Measurements from ENCODE around the gene MIF. TPM values are rescaled to one million over a fixed set of nuclear protein-coding genes. Genes with fewer than 3 reads are reported as not detected.
A peak's percentile ranks its signal among the peaks of the same experiment; 100 is the strongest.

MIF gene
- total and polyA plus RNA-seq, 4 experiments from 2014 or later: 208 to 1,346 (median 686) TPM

- peaks cover 9 to 22% (median 14%) of the 10 kb centered on the region in 4 donors for H3K4me1 Mint-ChIP-seq
- H3K4me3 Mint-ChIP-seq: no peak overlapping the region
- intact Hi-C loops (cut with micrococcal nuclease): no loop called here
- no peaks in the 10 kb centered on the region for H3K36me3 ChIP-seq (ENCODE audit: insufficient read depth, low read length)
- peaks cover 0 to 1% of the 10 kb centered on the region in 2 donors for H3K27me3 Mint-ChIP-seq
- H3K9me3 ChIP-seq (ENCODE audit: control insufficient read depth in 1 of 2, low read length in 2 of 2): no peaks in the 10 kb centered on the region
- POLR2A ChIA-PET (ENCODE audit: partially characterized antibody): interaction anchor here (4.1 kb wide), 1 partner anchor 15 kb away, joined by 29 read pairs; the partner anchor contains the start of gene MIF
- H3K4me3 ChIP-seq (ENCODE audit: low read length in 2 of 2): no peak overlapping the region
- no peaks in the 10 kb centered on the region for H3K27me3 ChIP-seq (ENCODE audit: insufficient read depth, low read length)
- no peaks in the 10 kb centered on the region for H3K36me3 Mint-ChIP-seq
- CTCF ChIA-PET (ENCODE audit: partially characterized antibody): interaction anchor here (1.2 to 6.0 kb wide), 2 partner anchors 16 to 59 kb away, joined by 3 to 56 read pairs; partner anchors contain the start of gene MIF
- no peak for DNase-seq
- peaks cover 7% of the 10 kb centered on the region for H3K4me1 ChIP-seq (ENCODE audit: insufficient read depth, low read length)
- H3K27ac ChIP-seq (ENCODE audit: low read depth, low read length): no peak overlapping the region
- H3K27ac Mint-ChIP-seq: no peak overlapping the region
- H3K9me3 Mint-ChIP-seq: no peaks in the 10 kb centered on the region
Measured at GRCh38 chr22:23909296-23909898, 15.2 kb downstream of the MIF start.

- H3K4me3 Mint-ChIP-seq: no peak overlapping the region
- H3K27me3 Mint-ChIP-seq: peaks cover 0 to 1% of the 10 kb centered on the region in 2 donors
- CTCF ChIA-PET (ENCODE audit: partially characterized antibody): interaction anchor here (0.9 to 6.0 kb wide), 3 partner anchors 11 to 61 kb away, joined by 3 to 56 read pairs (median 3); partner anchors contain the start of gene MIF
Measured at GRCh38 chr22:23910496-23911190, 16.5 kb downstream of the MIF start.

GRCh38 chr22:23911318-23911980 is 17.3 kb downstream of the MIF start:
- peak overlapping the region in 1 of 8 donors; percentile 59 for H3K4me3 Mint-ChIP-seq
- CTCF ChIA-PET (ENCODE audit: partially characterized antibody): interaction anchor here (0.9 to 6.0 kb wide), 2 partner anchors 10 to 18 kb away, joined by 3 to 56 read pairs; partner anchors contain the start of gene MIF
- no peaks in the 10 kb centered on the region for H3K36me3 ChIP-seq (ENCODE audit: insufficient read depth, low read length)

More at GRCh38 chr22:23910496-23911190, 16.5 kb downstream of the MIF start:
- POLR2A ChIA-PET (ENCODE audit: partially characterized antibody): interaction anchor here (1.8 to 4.1 kb wide), 2 partner anchors 17 to 53 kb away, joined by 5 to 29 read pairs; partner anchors contain the start of genes MIF and SLC2A11
- no peak for DNase-seq
- H3K36me3 Mint-ChIP-seq: no peaks in the 10 kb centered on the region
- Histone ChIP-seq H3K4me3 (ENCODE audit: low read length in 2 of 2) (no peak overlapping the region), H3K36me3 (ENCODE audit: insufficient read depth, low read length) (no peaks in the 10 kb centered on the region), H3K9me3 (ENCODE audit: control insufficient read depth in 1 of 2, low read length in 2 of 2) (no peaks in the 10 kb centered on the region), H3K27me3 (ENCODE audit: insufficient read depth, low read length) (no peaks in the 10 kb centered on the region), H3K27ac (ENCODE audit: low read depth, low read length) (no peak overlapping the region), H3K4me1 (ENCODE audit: insufficient read depth, low read length) (peaks cover 7% of the 10 kb centered on the region)
- intact Hi-C loops (cut with micrococcal nuclease): loop anchor here (10.0 kb wide), 2 partner anchors 64 to 244 kb away; partner anchors contain the start of gene DDT
- H3K27ac Mint-ChIP-seq: no peak overlapping the region
- H3K9me3 Mint-ChIP-seq: no peaks in the 10 kb centered on the region
- peaks cover 9 to 25% (median 15%) of the 10 kb centered on the region in 4 donors for H3K4me1 Mint-ChIP-seq

DNA sequence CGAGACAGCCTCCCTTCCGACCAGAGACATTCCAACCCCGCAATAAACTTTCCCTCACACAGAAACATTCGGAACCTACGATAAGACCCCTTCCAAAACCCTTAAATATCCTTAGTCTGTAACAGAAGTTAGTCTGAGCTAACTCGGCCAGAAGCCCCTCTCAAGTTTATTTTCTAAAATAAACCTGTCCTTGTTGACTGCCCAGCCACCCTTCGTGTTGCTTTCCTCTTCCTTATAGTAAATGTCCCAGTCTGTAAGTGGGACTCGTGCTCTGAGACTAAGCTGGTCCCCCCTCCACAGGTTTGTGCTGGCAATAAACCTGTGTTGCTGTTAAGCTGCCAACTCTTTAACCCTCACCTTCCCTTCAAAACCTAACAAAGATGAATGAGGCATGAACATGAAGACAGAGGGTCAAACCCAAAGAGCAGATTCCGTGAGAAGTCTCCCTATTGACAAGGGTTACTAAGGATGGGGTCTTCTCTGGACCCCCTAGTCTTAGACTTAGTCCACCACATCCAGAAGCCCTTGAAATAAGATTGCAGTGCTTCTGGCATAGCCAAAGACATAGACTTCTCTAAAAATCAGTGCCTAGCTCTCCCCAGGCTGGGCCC is 18.2 kb downstream of the MIF start:
- Mint-ChIP-seq H3K9me3 (no peaks in the 10 kb centered on the region), H3K27me3 (peaks cover 0 to 1% of the 10 kb centered on the region in 2 donors), H3K27ac (peak overlapping the region in 3 of 7 donors; percentile 5 to 61 (median 29)), H3K36me3 (no peaks in the 10 kb centered on the region), H3K4me3 (peak overlapping the region in 3 of 8 donors; percentile 27 to 33 (median 30)), H3K4me1 (peaks cover 9 to 25% (median 15%) of the 10 kb centered on the region in 4 donors)
- Histone ChIP-seq H3K4me1 (ENCODE audit: insufficient read depth, low read length) (peaks cover 7% of the 10 kb centered on the region), H3K4me3 (ENCODE audit: low read length in 2 of 2) (no peak overlapping the region), H3K9me3 (ENCODE audit: control insufficient read depth in 1 of 2, low read length in 2 of 2) (no peaks in the 10 kb centered on the region), H3K27ac (ENCODE audit: low read depth, low read length) (no peak overlapping the region), H3K36me3 (ENCODE audit: insufficient read depth, low read length) (no peaks in the 10 kb centered on the region), H3K27me3 (ENCODE audit: insufficient read depth, low read length) (no peaks in the 10 kb centered on the region)
- intact Hi-C loops (cut with micrococcal nuclease): loop anchor here (10.0 kb wide), 2 partner anchors 62 to 242 kb away; partner anchors contain the start of gene DDT
- DNase-seq: no peak
- ChIA-PET POLR2A (ENCODE audit: partially characterized antibody) (interaction anchor here (0.9 to 3.3 kb wide), 3 partner anchors 9 to 18 kb away, joined by 3 to 70 read pairs (median 8); partner anchors contain the start of gene MIF), CTCF (ENCODE audit: partially characterized antibody) (interaction anchor here (6.0 kb wide), 1 partner anchor 19 kb away, joined by 56 read pairs; the partner anchor contains the start of gene MIF)

More at GRCh38 chr22:23911318-23911980, 17.3 kb downstream of the MIF start:
- peaks cover 9 to 25% (median 15%) of the 10 kb centered on the region in 4 donors for H3K4me1 Mint-ChIP-seq
- H3K9me3 Mint-ChIP-seq: no peaks in the 10 kb centered on the region
- H3K27ac Mint-ChIP-seq: peak overlapping the region in 1 of 7 donors; percentile 81
- H3K9me3 ChIP-seq (ENCODE audit: control insufficient read depth in 1 of 2, low read length in 2 of 2): no peaks in the 10 kb centered on the region
- POLR2A ChIA-PET (ENCODE audit: partially characterized antibody): interaction anchor here (1.8 to 4.1 kb wide), 2 partner anchors 17 to 54 kb away, joined by 5 to 29 read pairs; partner anchors contain the start of genes MIF and SLC2A11
- intact Hi-C loops (cut with micrococcal nuclease): loop anchor here (10.0 kb wide), 2 partner anchors 63 to 243 kb away; partner anchors contain the start of gene DDT
- H3K27ac ChIP-seq (ENCODE audit: low read depth, low read length): no peak overlapping the region
- peaks cover 0 to 1% of the 10 kb centered on the region in 2 donors for H3K27me3 Mint-ChIP-seq
- no peaks in the 10 kb centered on the region for H3K36me3 Mint-ChIP-seq
- no peaks in the 10 kb centered on the region for H3K27me3 ChIP-seq (ENCODE audit: insufficient read depth, low read length)
- peaks cover 7% of the 10 kb centered on the region for H3K4me1 ChIP-seq (ENCODE audit: insufficient read depth, low read length)
- DNase-seq: no peak
- H3K4me3 ChIP-seq (ENCODE audit: low read length in 2 of 2): no peak overlapping the region

GRCh38 chr22:23913306-23913660 is 19.1 kb downstream of the MIF start:
- Histone ChIP-seq H3K9me3 (ENCODE audit: control insufficient read depth in 1 of 2, low read length in 2 of 2) (no peaks in the 10 kb centered on the region), H3K27ac (ENCODE audit: low read depth, low read length) (peak overlapping the region; percentile 79), H3K36me3 (ENCODE audit: insufficient read depth, low read length) (no peaks in the 10 kb centered on the region), H3K27me3 (ENCODE audit: insufficient read depth, low read length) (no peaks in the 10 kb centered on the region), H3K4me3 (ENCODE audit: low read length in 2 of 2) (peak overlapping the region; percentile 57 to 86), H3K4me1 (ENCODE audit: insufficient read depth, low read length) (peaks cover 7% of the 10 kb centered on the region)
- Mint-ChIP-seq H3K27ac (peak overlapping the region; percentile 88 to 98 (median 96)), H3K27me3 (peaks cover 0 to 1% of the 10 kb centered on the region in 2 donors), H3K4me3 (peak overlapping the region; percentile 91 to 99 (median 96)), H3K4me1 (peaks cover 9 to 25% (median 15%) of the 10 kb centered on the region in 4 donors), H3K9me3 (no peaks in the 10 kb centered on the region), H3K36me3 (no peaks in the 10 kb centered on the region)
- no peak for DNase-seq
- ChIA-PET POLR2A (ENCODE audit: partially characterized antibody) (interaction anchor here (0.6 to 3.3 kb wide), 18 partner anchors 10 to 642 kb away, joined by 3 to 70 read pairs (median 4); partner anchors contain the start of genes ADORA2A, CABIN1, GUCD1 and MIF), CTCF (ENCODE audit: partially characterized antibody) (interaction anchor here (0.6 to 6.0 kb wide), 2 partner anchors 20 to 62 kb away, joined by 3 to 56 read pairs; partner anchors contain the start of gene MIF)
- intact Hi-C loops (cut with micrococcal nuclease): loop anchor here (10.0 kb wide), 2 partner anchors 62 to 242 kb away; partner anchors contain the start of gene DDT

DNA sequence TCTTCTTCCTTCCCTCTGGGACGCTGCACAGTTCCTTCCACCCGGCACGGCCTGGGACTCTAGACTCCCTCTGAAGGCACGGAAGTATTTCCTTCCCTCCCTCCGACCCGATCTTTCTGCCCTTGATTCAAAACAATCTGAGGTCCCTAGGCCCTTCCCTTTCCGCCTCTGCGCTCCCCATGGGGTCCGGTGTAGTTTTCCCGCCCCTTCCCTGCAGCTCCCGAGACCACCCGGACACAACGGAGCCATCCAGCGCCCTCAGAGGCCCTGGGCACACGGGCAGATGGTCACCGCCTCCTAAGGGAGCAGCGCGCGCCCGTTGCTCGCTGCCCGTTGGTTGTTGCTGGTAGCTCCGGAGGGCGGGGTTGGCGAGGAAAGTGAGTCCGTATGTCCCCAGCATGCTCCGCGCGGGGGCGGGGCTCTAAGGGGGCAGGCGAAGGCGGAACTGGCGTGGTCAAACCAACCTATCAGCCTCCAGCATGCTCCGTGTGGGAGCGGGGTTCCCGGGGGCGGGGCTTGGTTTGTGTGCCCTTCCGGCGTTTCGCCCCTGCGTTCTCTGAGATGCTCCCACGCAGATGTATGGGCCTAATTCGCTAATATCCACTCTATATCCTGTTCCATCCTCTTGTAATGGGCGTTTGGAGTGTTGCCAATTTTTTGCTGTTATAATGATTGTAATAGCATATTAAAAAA is 19.6 kb downstream of the MIF start:
- peak overlapping the region; percentile 88 to 98 (median 96) for H3K27ac Mint-ChIP-seq
- H3K4me3 Mint-ChIP-seq: peak overlapping the region; percentile 91 to 99 (median 96)
- no peaks in the 10 kb centered on the region for H3K27me3 Mint-ChIP-seq
- intact Hi-C loops (cut with micrococcal nuclease): loop anchor here (1.0 to 10.0 kb wide), 4 partner anchors 20 to 241 kb away; partner anchors contain the start of genes DDT and MIF
- H3K36me3 Mint-ChIP-seq: no peaks in the 10 kb centered on the region
- Histone ChIP-seq H3K27ac (ENCODE audit: low read depth, low read length) (peak overlapping the region; percentile 79), H3K27me3 (ENCODE audit: insufficient read depth, low read length) (no peaks in the 10 kb centered on the region), H3K36me3 (ENCODE audit: insufficient read depth, low read length) (no peaks in the 10 kb centered on the region), H3K4me3 (ENCODE audit: low read length in 2 of 2) (peak overlapping the region; percentile 57 to 86), H3K4me1 (ENCODE audit: insufficient read depth, low read length) (peaks cover 7% of the 10 kb centered on the region), H3K9me3 (ENCODE audit: control insufficient read depth in 1 of 2, low read length in 2 of 2) (no peaks in the 10 kb centered on the region)
- POLR2A ChIA-PET (ENCODE audit: partially characterized antibody): interaction anchor here (0.6 to 3.3 kb wide), 18 partner anchors 9 to 641 kb away, joined by 3 to 70 read pairs (median 4); partner anchors contain the start of genes ADORA2A, CABIN1, GUCD1 and MIF
- DNase-seq: peak; percentile 96 to 99 (median 97)
- CTCF ChIA-PET (ENCODE audit: partially characterized antibody): interaction anchor here (0.6 to 6.0 kb wide), 2 partner anchors 20 to 62 kb away, joined by 3 to 56 read pairs; partner anchors contain the start of gene MIF
- peaks cover 9 to 25% (median 15%) of the 10 kb centered on the region in 4 donors for H3K4me1 Mint-ChIP-seq
- no peaks in the 10 kb centered on the region for H3K9me3 Mint-ChIP-seq

All from CD4-positive, alpha-beta memory T cell (primary cell).